Ishikawa (cell line): Measurements from ENCODE around the gene TMEM214.

Source experiments
- CEBPB ChIP-seq: IDR thresholded peaks from 2 replicates; pipeline ENCODE4 v1.6.1; 2012
- CREB1 ChIP-seq: IDR thresholded peaks from 2 replicates; pipeline ENCODE4 v1.6.1; 2012; ENCODE audit warnings: low read depth
- EGR1 ChIP-seq: IDR thresholded peaks from 2 replicates; pipeline ENCODE4 v1.6.1; 2012
- EP300 ChIP-seq: IDR thresholded peaks from 2 replicates; pipeline ENCODE4 v1.6.1; 2012; ENCODE audit warnings: borderline replicate concordance
- FOXM1 ChIP-seq: IDR thresholded peaks from 2 replicates; pipeline ENCODE4 v1.6.1; 2012; ENCODE audit warnings: low read depth, borderline replicate concordance
- NFIC ChIP-seq: IDR thresholded peaks from 2 replicates; pipeline ENCODE4 v1.6.1; 2012
- RAD21 ChIP-seq: IDR thresholded peaks from 2 replicates; pipeline ENCODE4 v1.6.1; 2012; ENCODE audit warnings: low read depth
- TAF1 ChIP-seq: IDR thresholded peaks from 2 replicates; pipeline ENCODE4 v1.6.1; 2012; ENCODE audit warnings: low read depth, mild to moderate bottlenecking
- TCF12 ChIP-seq: IDR thresholded peaks from 2 replicates; pipeline ENCODE4 v1.6.1; 2012; ENCODE audit warnings: low read depth
- TEAD4 ChIP-seq: IDR thresholded peaks from 2 replicates; pipeline ENCODE4 v1.6.1; 2012
- YY1 ChIP-seq: IDR thresholded peaks from 2 replicates; pipeline ENCODE4 v1.6.1; 2012; ENCODE audit warnings: low read depth
- ZBTB7A ChIP-seq: IDR thresholded peaks from 2 replicates; pipeline ENCODE4 v1.6.1; 2012; ENCODE audit warnings: low read depth
- TF ChIP-seq, protein P1 (sequence below): IDR thresholded peaks from 2 replicates; pipeline ENCODE4 v1.6.1; 2012
- TF ChIP-seq, protein P2 (sequence below): IDR thresholded peaks from 2 replicates; pipeline ENCODE4 v1.6.1; 2012
- TF ChIP-seq, protein P3 (sequence below): IDR thresholded peaks from 2 replicates; pipeline ENCODE4 v1.6.1; 2012; ENCODE audit warnings: low read depth, mild to moderate bottlenecking

The TMEM214 gene

DNA sequence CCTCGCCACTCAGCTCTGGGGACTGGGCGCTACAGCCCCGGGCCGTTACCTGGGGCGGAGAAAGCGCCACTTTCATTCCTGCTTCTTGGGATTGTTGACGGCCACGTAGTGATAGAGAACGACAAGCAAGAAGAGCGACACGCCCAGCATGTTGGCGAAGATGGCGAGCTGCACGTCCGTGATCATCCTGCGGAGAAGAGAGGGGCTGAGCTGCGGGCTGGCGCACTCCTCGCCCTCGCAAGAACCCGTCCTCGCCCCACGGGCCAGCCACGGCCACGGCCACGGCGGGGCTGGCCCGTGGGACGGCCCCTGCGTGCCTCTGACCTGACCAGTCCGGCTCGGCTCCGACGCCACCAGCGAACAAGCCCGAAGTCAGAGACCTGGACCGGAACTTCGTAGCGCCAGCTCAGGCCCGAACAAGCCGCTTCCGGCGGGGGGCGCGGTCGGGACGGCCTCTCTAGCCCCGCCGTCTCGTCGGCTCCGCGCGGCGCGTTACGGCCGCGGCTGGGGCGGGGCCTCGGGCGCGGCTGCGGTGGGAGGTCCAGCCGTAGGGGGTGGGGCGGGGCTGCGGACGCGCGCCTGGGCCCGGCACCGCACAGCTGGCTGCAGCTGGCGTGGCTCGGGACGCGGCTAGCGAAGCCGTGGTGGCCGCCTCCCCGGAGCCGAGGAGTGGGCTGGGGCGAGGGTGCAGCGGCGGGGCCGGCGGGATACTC, 38.7 kb downstream of the TMEM214 start, which contains the start of gene OST4:
TSS of gene OST4 (minus strand) at position 378 of the 713 bp plus-strand sequence.
- peak; percentile 62; the same call in 1 of the 2 replicates for TF ChIP-seq YY1
- no peak for TF ChIP-seq FOXM1
- TF ChIP-seq RAD21, result no peak
- peak; percentile 87 for TF ChIP-seq TAF1
- TF ChIP-seq, protein P1, sequence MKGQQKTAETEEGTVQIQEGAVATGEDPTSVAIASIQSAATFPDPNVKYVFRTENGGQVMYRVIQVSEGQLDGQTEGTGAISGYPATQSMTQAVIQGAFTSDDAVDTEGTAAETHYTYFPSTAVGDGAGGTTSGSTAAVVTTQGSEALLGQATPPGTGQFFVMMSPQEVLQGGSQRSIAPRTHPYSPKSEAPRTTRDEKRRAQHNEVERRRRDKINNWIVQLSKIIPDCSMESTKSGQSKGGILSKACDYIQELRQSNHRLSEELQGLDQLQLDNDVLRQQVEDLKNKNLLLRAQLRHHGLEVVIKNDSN, result 0 out of 2 replicates have a peak, but pooled peaks have one; percentile 17
- peak; percentile 68 for TF ChIP-seq CREB1
- TF ChIP-seq, protein P2, sequence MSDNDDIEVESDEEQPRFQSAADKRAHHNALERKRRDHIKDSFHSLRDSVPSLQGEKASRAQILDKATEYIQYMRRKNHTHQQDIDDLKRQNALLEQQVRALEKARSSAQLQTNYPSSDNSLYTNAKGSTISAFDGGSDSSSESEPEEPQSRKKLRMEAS, result peak; percentile 64
- TF ChIP-seq ZBTB7A, result no peak
- TF ChIP-seq TCF12, result peak; percentile 71
- TF ChIP-seq TEAD4, result no peak
- no peak for TF ChIP-seq EP300

DNA sequence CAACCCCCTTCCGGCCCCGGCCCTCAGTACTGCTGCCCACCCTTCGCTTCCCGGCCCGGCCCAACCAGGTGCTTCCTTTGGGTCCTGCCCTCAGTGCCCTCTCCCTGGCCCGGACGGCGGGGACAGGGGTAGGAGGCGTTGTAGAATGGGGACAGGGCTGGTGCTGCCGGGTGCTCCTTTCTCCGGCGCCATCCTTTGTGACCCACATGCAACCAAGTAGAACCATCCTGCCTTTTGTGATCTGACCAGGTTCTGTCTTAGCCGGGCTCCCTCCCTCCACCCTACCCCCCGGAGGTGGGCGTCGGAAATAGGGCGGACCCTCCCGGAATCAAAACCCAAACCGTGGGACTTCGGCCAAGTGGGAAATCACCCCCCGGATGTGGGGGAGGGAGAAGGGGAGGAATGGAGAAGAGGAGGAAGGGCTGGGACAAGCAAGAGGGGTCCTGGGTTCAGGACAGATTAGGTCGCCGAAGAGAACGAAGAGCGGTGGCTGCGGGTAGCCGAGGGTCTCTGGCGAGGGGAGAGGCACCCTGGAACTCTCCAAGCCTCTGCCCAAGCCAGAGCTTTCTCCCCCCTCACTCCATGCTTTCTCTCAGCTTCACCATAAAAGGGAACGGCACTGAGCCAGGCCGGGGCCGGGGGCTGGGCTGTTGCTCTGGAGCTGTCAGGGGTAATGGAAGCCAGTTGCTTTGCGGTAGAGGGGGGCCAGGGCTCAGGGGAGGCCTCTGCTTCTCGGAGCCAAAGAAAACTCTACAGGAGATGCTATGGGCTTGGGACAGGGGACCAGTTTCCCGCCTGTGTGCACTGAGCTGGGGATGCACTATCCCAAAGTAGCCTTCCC, 39.4 kb downstream of the TMEM214 start:
- TF ChIP-seq TCF12 (no peak), ZBTB7A (peak; percentile 69; the same call in 1 of the 2 replicates)

DNA sequence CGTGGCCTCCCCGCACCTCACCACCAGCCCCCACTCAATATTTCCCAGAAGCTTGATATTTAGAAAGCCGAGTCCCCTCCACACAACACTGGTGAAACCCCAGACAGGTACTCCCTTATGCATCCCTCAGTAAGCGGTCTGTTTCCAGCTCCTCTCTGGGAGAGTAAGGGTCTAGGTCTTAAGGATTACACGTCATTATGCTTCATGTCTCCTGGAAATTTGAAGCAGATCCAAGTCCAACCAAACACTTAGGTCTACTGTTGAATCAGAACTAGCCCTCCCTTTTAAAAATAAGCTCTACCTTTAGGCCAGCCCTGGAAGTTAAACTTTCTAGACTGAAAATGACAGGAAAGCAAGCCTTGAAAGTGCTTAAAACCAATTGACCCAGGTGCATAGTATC, 40.2 kb downstream of the TMEM214 start:
- no peak for TF ChIP-seq YY1
- TF ChIP-seq RAD21, result no peak
- no peak for TF ChIP-seq TAF1
- TF ChIP-seq TEAD4, result no peak
- TF ChIP-seq CREB1, result no peak
- no peak for TF ChIP-seq ZBTB7A
- no peak for TF ChIP-seq FOXM1
- TF ChIP-seq, protein P3, sequence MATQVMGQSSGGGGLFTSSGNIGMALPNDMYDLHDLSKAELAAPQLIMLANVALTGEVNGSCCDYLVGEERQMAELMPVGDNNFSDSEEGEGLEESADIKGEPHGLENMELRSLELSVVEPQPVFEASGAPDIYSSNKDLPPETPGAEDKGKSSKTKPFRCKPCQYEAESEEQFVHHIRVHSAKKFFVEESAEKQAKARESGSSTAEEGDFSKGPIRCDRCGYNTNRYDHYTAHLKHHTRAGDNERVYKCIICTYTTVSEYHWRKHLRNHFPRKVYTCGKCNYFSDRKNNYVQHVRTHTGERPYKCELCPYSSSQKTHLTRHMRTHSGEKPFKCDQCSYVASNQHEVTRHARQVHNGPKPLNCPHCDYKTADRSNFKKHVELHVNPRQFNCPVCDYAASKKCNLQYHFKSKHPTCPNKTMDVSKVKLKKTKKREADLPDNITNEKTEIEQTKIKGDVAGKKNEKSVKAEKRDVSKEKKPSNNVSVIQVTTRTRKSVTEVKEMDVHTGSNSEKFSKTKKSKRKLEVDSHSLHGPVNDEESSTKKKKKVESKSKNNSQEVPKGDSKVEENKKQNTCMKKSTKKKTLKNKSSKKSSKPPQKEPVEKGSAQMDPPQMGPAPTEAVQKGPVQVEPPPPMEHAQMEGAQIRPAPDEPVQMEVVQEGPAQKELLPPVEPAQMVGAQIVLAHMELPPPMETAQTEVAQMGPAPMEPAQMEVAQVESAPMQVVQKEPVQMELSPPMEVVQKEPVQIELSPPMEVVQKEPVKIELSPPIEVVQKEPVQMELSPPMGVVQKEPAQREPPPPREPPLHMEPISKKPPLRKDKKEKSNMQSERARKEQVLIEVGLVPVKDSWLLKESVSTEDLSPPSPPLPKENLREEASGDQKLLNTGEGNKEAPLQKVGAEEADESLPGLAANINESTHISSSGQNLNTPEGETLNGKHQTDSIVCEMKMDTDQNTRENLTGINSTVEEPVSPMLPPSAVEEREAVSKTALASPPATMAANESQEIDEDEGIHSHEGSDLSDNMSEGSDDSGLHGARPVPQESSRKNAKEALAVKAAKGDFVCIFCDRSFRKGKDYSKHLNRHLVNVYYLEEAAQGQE, result no peak
- TF ChIP-seq, protein P1, result no peak
- TF ChIP-seq NFIC, result no peak
- TF ChIP-seq CEBPB, result no peak
- no peak for TF ChIP-seq TCF12
- no peak for TF ChIP-seq EGR1
- no peak for TF ChIP-seq EP300
- TF ChIP-seq, protein P2, result no peak

DNA sequence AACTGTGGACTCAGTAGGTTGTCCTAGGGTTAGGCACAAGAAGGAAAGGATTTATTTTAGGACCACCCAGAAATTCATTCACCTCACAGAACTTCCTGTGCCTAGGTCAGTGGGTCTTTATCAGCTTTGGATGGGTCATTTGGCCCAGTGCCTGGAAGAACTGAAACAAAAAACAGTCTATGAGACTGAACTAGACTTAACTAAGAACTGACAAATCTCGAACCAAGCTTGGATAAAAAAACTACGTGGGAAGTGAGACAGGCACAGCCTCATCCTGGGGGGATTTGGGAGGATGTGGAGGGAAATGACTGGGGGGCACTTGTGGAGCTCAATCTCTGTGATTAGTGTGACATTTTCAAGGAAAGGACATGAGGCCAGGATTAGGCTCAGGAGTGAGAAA, 41.0 kb downstream of the TMEM214 start:
- TF ChIP-seq, protein P1, result no peak
- TF ChIP-seq TEAD4, result no peak
- no peak for TF ChIP-seq ZBTB7A
- no peak for TF ChIP-seq NFIC
- no peak for TF ChIP-seq CEBPB
- TF ChIP-seq CREB1, result no peak
- no peak for TF ChIP-seq EGR1
- TF ChIP-seq, protein P2, result no peak
- TF ChIP-seq RAD21, result no peak
- TF ChIP-seq EP300, result no peak
- TF ChIP-seq TCF12, result no peak
- no peak for TF ChIP-seq FOXM1
- no peak for TF ChIP-seq TAF1

DNA sequence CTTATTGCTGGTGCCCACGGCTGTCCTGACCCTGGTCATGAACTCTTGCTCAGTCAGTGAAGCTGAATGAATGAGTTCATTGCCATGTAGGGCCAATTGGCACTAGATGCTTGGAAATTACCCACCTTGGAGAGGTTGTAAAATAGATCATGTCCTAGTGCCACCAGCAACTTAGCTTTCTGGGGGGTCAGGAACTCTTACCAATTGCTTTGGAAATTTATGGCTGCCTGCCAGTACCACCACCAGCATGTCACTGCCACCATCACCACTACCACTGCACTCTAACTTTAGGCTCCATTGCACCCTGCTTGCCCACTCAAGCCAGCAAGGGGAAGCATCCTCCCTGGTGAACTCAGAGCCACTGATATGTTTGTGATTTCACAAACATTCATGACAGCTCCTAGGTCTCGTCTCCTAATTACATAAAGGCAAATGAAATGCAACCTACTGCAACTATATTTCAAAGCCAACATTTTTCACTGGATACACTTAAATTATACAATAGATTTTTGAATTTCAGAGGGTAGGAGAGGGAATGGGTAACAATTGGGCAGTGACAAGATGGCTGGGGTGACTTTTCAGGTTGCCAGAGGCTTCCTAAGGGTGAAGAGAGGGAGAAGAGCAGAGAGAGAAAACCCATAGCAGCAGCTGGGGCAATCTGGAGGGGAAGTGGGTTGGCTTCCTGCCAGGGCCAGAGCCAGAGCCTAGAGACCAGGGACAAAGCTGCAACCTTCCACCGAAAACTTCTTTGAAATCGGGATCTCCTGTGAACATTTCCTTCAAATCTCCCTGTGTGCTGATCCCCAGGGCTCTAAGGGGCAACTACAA, 42.2 kb downstream of the TMEM214 start:
- no peak for TF ChIP-seq TAF1
- TF ChIP-seq CEBPB, result no peak
- TF ChIP-seq ZBTB7A, result no peak

DNA sequence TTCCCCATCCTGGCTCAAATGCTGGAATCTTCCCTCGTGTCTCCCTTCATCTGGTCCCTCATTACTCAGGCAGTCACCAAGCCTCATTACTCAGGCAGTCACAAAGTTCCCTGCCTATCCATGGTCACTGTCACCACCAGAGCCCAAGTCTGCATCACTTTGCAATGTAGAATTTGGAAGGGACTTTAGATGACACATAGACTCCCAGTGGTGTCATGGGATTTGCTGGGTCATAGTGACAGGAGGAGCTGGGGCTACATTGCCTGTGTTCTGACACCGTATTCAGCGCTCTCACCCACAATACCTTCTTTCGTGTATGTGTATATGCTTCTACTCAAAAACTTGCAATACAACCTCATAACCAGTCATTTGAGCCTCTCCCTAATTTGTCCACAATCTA, 43.6 kb downstream of the TMEM214 start:
- TF ChIP-seq YY1 (no peak), EP300 (no peak), FOXM1 (no peak)
- TF ChIP-seq, protein P2, result no peak
- TF ChIP-seq, protein P3, result no peak
